Thymus (tissue), 11 donors: ENCODE measurements around the gene ABCC12. TPM values are rescaled to one million over a fixed set of nuclear protein-coding genes. Genes with fewer than 3 reads are reported as not detected.

Source experiments
- DNase-seq, 9 donors: peaks; one replicate each; pipeline ENCODE4 v3.0.0-alpha.2; 2013; ENCODE audit warnings: low spot score in 9 of 9, low read depth in 6 of 9, missing footprints in 1 of 9
- H3K27ac ChIP-seq, 2 donors: one replicate each; pipeline ENCODE4 v1.5.1; 2013; ENCODE audit warnings: control low read depth in 1 of 2, low read depth in 1 of 2, low read length in 1 of 2, mild to moderate bottlenecking in 1 of 2, moderate library complexity in 1 of 2
- H3K27me3 ChIP-seq, 2 donors: one replicate each; pipeline ENCODE4 v1.5.1; 2013; ENCODE audit warnings: low read length in 1 of 2; ENCODE audit not compliant: control insufficient read depth in 2 of 2, insufficient read depth in 1 of 2
- H3K36me3 ChIP-seq, 2 donors: one replicate each; pipeline ENCODE4 v1.5.1; 2013; ENCODE audit warnings: low read length in 1 of 2, mild to moderate bottlenecking in 1 of 2, moderate library complexity in 1 of 2; ENCODE audit not compliant: control insufficient read depth in 2 of 2, insufficient read depth in 2 of 2
- H3K4me1 ChIP-seq, 2 donors: one replicate each; pipeline ENCODE4 v1.5.1; 2013; ENCODE audit warnings: low read length in 2 of 2; ENCODE audit not compliant: control insufficient read depth in 2 of 2, insufficient read depth in 2 of 2
- H3K4me3 ChIP-seq, 2 donors: one replicate each; pipeline ENCODE4 v1.5.1; 2013; ENCODE audit warnings: low read length in 2 of 2, control low read depth in 1 of 2, mild to moderate bottlenecking in 1 of 2
- H3K9me3 ChIP-seq, 2 donors: one replicate each; pipeline ENCODE4 v1.5.1; 2013; ENCODE audit warnings: low read length in 1 of 2, mild to moderate bottlenecking in 1 of 2; ENCODE audit not compliant: control insufficient read depth in 2 of 2, insufficient read depth in 1 of 2
- WGBS: extraction: QIAGEN DNeasy Blood & Tissue Kit; methylation state at CpG from one replicate; pipeline ENCODE4 v1.1.7; 2013; 5-methylcytosine and 5-hydroxymethylcytosine counted together
- polyA plus RNA-seq: library from polyadenylated mRNA; stranded (reverse); fragments of 200-250 nt; gene quantifications from one replicate; pipeline ENCODE4 v1.2.3, GENCODE V29; 2013
- total RNA-seq: library from RNA; stranded (reverse); fragments of 120-200 nt; gene quantifications from one replicate; pipeline ENCODE4 v1.2.4, GENCODE V29; 2013
- donor health status: healthy.

Gene ABCC12
- total and polyA plus RNA-seq, 2 donors: 0.02 to 0.05 TPM

DNA sequence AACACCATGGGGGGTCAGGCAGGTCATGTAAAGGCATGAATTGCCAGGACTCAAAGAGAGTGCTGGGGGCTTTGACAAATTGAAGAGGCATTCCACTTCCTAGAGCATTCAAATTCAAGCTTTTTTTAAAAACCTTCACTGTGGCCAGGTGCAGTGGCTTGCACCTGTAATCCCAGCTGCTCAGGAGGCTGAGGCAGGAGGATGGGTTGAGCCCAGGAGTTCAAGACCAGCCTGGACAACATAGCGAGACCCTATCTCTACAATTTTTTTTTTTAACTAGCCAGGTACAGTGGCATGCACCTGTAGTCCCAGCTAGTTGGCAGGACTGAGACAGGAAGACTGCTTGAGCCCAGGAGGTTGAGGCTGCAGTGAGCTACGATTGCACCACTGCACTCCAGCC, 17.2 kb downstream of the ABCC12 start:
- no peaks in the 10 kb centered on the region for H3K4me1 ChIP-seq
- no peak for DNase-seq
- WGBS: 91% methylated on average over 2 of the region's 2 CpGs
- no peak overlapping the region for H3K4me3 ChIP-seq
- no peaks in the 10 kb centered on the region for H3K36me3 ChIP-seq
- H3K27me3 ChIP-seq: no peaks in the 10 kb centered on the region
- no peak overlapping the region for H3K27ac ChIP-seq
- H3K9me3 ChIP-seq: no peaks in the 10 kb centered on the region

DNA sequence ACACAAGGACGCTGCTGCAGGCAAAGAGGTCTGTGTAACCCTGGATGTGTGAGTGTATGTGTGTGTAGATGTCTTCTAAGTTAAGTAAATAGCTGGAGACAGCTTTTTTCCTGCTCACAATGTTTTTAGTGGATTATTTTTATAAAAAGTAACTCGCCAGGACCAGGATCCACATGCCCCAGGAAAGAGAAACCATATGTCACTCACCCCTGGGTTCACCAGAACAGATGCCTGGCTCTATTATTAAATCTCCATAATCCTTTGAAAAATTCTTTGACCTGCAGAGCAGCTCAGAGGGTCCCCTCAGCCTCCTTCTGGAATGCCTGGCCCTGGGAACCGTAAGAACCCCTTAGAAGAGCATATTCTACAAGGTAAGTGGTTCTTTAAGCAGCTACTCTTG, 18.0 kb downstream of the ABCC12 start:
- Histone ChIP-seq H3K27me3 (no peaks in the 10 kb centered on the region), H3K4me3 (no peak overlapping the region), H3K36me3 (no peaks in the 10 kb centered on the region), H3K9me3 (no peaks in the 10 kb centered on the region), H3K4me1 (no peaks in the 10 kb centered on the region), H3K27ac (no peak overlapping the region)
- DNase-seq: no peak
- 89% methylated on average over 3 of the region's 3 CpGs for WGBS

GRCh38 chr16:48136547-48137360, 19.0 kb downstream of the ABCC12 start:
- H3K4me1 ChIP-seq: no peaks in the 10 kb centered on the region
- H3K9me3 ChIP-seq: no peaks in the 10 kb centered on the region
- no peaks in the 10 kb centered on the region for H3K27me3 ChIP-seq
- H3K27ac ChIP-seq: no peak overlapping the region
- no peaks in the 10 kb centered on the region for H3K36me3 ChIP-seq
- DNase-seq: no peak
- no peak overlapping the region for H3K4me3 ChIP-seq
- 70% methylated on average over 9 of the region's 9 CpGs for WGBS

- WGBS: 92% methylated on average over 18 of the region's 18 CpGs
- H3K9me3 ChIP-seq: no peaks in the 10 kb centered on the region
- peak in 1 of 9 donors; percentile 15 for DNase-seq
- H3K27ac ChIP-seq: no peak overlapping the region
- H3K4me3 ChIP-seq: no peak overlapping the region
- no peaks in the 10 kb centered on the region for H3K4me1 ChIP-seq
- no peaks in the 10 kb centered on the region for H3K36me3 ChIP-seq
- H3K27me3 ChIP-seq: no peaks in the 10 kb centered on the region
Measured at GRCh38 chr16:48133455-48134211, 22.2 kb downstream of the ABCC12 start.

GRCh38 chr16:48132696-48133095, 23.1 kb downstream of the ABCC12 start:
- H3K9me3 ChIP-seq: no peaks in the 10 kb centered on the region
- no peak overlapping the region for H3K27ac ChIP-seq
- H3K27me3 ChIP-seq: no peaks in the 10 kb centered on the region
- 98% methylated on average over 3 of the region's 3 CpGs for WGBS
- no peak for DNase-seq
- H3K4me3 ChIP-seq: no peak overlapping the region
- H3K36me3 ChIP-seq: no peaks in the 10 kb centered on the region
- H3K4me1 ChIP-seq: no peaks in the 10 kb centered on the region

GRCh38 chr16:48131201-48131935, 24.4 kb downstream of the ABCC12 start:
- no peak for DNase-seq
- Histone ChIP-seq H3K27me3 (no peaks in the 10 kb centered on the region), H3K9me3 (no peaks in the 10 kb centered on the region), H3K27ac (no peak overlapping the region), H3K36me3 (no peaks in the 10 kb centered on the region), H3K4me3 (no peak overlapping the region), H3K4me1 (no peaks in the 10 kb centered on the region)
- WGBS: 93% methylated on average over 6 of the region's 6 CpGs

DNA sequence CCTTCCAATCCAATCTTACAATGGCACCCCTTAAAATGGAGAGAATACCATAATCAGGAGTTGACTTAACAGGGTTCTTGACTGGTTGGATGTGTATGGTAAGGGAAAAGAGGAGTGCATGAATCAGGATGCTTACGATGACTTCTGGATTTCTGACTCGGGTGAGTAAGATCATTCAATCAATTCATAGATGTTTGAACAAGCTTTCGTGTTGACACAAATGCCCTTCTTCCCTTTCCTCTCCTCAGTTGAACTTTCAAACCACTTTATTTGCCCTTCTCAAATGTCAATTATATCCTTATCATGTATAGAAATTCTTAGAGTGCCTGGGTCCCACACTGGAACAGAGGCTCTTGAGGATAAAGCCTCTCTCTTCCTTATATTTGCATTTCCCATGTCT, 25.9 kb downstream of the ABCC12 start:
- no peaks in the 10 kb centered on the region for H3K4me1 ChIP-seq
- no peaks in the 10 kb centered on the region for H3K27me3 ChIP-seq
- H3K27ac ChIP-seq: no peak overlapping the region
- H3K9me3 ChIP-seq: no peaks in the 10 kb centered on the region
- 95% methylated on average over 3 of the region's 3 CpGs for WGBS
- no peaks in the 10 kb centered on the region for H3K36me3 ChIP-seq
- H3K4me3 ChIP-seq: no peak overlapping the region
- DNase-seq: no peak

- no peaks in the 10 kb centered on the region for H3K4me1 ChIP-seq
- WGBS: 90% methylated on average over 2 of the region's 2 CpGs
- no peak overlapping the region for H3K4me3 ChIP-seq
- no peaks in the 10 kb centered on the region for H3K9me3 ChIP-seq
- H3K27me3 ChIP-seq: no peaks in the 10 kb centered on the region
- H3K27ac ChIP-seq: no peak overlapping the region
- DNase-seq: no peak
- no peaks in the 10 kb centered on the region for H3K36me3 ChIP-seq
Measured at GRCh38 chr16:48128769-48129168, 27.0 kb downstream of the ABCC12 start.
